PC-3 (cell line): ENCODE measurements around the gene TANGO6.

Experiments used
- EZH2 ChIP-seq: fragments of 300-600 bp; sonication (generic); IDR thresholded peaks from one replicate; pipeline ENCODE4 v1.6.1; 2017; ENCODE audit warnings: antibody characterized with exemption, mild to moderate bottlenecking, low read length; ENCODE audit not compliant: unreplicated experiment
- EZH2phosphoT487 ChIP-seq: fragments of 300-600 bp; sonication (generic); IDR thresholded peaks from 2 replicates; pipeline ENCODE4 v1.6.1; 2018; ENCODE audit warnings: mild to moderate bottlenecking, antibody characterized with exemption, low read length, borderline replicate concordance
- TF ChIP-seq, protein P1 (sequence below): fragments of 300-600 bp; sonication (generic); conservative IDR thresholded peaks from 2 replicates; pipeline ENCODE4 v1.5.1; 2017; ENCODE audit warnings: antibody characterized with exemption, low read depth, mild to moderate bottlenecking, low read length

DNA sequence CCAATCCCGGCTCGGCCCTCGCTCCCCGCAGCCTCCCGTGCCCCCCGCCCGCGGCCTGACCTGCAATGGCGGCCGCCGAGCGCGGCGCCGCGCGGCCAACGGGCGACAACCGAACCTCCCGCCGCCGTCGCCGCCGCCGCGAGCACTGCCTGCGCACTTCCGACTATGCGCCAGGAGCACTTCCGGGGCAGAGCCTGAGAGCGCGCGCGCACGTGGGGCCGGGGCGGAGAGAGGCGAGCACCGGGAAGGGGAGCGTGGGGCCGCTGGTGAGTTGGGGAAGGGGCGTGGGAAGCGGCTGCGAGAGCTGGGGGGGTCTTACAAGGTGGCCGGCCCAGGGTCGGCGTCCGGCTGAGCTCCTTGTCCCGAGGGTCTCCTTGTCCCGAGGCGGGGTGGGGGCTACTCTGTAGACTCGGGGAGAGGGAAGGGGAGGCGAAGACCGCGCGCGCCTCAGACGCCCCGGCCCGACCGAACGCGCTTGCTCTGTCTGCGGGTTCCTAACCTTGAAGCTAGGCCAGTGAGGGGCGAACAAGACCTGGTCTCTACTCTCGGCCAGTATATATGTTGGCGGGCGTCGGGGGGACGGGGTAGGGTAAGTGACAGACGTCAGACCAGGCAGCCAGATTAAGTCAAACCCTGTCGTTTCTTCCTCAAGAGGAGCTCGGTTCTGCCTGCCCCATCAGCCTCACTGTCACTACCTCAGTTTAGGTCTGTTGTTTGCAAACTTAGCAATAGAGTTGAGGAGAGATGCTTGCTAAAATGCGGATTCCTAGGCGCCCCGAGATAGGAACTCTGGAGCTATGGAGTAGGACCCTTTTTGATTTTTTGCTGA is 289.3 kb downstream of the TANGO6 start, which contains the start of the genes CHTF8 and UTP4:
- TF ChIP-seq EZH2: no peak
- TF ChIP-seq, protein P1, sequence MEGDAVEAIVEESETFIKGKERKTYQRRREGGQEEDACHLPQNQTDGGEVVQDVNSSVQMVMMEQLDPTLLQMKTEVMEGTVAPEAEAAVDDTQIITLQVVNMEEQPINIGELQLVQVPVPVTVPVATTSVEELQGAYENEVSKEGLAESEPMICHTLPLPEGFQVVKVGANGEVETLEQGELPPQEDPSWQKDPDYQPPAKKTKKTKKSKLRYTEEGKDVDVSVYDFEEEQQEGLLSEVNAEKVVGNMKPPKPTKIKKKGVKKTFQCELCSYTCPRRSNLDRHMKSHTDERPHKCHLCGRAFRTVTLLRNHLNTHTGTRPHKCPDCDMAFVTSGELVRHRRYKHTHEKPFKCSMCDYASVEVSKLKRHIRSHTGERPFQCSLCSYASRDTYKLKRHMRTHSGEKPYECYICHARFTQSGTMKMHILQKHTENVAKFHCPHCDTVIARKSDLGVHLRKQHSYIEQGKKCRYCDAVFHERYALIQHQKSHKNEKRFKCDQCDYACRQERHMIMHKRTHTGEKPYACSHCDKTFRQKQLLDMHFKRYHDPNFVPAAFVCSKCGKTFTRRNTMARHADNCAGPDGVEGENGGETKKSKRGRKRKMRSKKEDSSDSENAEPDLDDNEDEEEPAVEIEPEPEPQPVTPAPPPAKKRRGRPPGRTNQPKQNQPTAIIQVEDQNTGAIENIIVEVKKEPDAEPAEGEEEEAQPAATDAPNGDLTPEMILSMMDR: no peak
- TF ChIP-seq EZH2phosphoT487: no peak
